Fibroblast of the aortic adventitia (primary cell): Measurements from ENCODE around the gene PLEKHM1. TPM values are rescaled to one million over a fixed set of nuclear protein-coding genes. Genes with fewer than 3 reads are reported as not detected.
"Not testable (repeated sequence)": the region's sequence is repeated elsewhere in the genome, so short reads cannot be mapped to it uniquely, and the experiment has no call there.

Experiments used
- DNase-seq: peaks from one replicate; pipeline ENCODE4 v3.0.0-alpha.2; 2010; ENCODE audit warnings: low read depth
- H3K4me3 ChIP-seq: 2 replicates; pipeline ENCODE4 v1.5.1; 2011; ENCODE audit warnings: low read depth, mild to moderate bottlenecking, control low read depth, low read length, moderate library complexity
- total RNA-seq: library from RNA; depleted of rRNA; stranded (reverse); fragments of >200 nt; gene quantifications from 2 replicates; pipeline ENCODE4 v1.2.3, GENCODE V29; 2012; ENCODE audit warnings: low replicate concordance
- TF ChIP-seq, protein P1 (sequence below): IDR thresholded peaks from 2 replicates; pipeline ENCODE4 v1.5.1; 2011; ENCODE audit warnings: mild to moderate bottlenecking, low read length, control low read depth, inconsistent platforms; ENCODE audit not compliant: insufficient read depth

The PLEKHM1 gene
- total RNA-seq, 1 donor = 27.6 TPM

DNA sequence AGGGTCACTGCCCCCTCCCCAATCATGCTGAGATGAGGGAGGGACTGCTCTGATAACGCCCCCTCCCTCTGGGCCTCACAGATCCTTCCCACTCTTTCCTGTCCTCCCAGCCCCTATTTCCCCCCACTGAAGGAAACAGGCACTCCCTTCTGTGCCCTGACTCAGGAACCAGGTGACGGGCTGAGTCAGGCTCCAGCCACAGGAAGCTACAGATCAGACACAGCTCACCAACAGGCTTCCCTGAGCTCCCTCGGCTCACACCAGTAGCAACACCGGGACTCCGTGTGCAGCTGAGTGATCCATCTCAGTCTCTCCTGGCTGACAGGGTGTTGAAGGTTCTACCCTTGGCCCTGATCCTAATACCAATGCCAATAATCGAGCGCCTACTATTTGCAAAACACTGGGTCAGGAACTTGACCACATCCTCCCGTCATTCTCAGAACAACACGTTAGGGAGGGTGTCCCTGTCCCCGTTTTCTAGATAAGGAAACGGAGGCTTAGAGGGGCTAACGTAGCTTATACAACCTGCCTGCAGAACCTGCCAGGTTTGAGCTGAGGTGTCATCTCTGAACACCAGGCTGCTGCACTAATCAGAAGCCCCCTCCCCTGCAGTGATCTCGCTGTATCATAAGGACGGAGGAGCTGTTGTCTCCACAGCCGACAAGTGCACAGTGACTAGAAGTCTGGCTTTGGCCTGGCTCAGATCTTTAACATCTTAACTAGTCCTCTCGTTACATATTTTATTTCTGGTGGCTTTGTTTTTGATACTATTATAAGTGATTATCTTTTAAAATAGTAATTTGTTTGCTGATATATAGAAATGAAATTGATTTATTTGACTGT, 44.4 kb downstream of the PLEKHM1 start:
- DNase-seq = peak; percentile 62
- H3K4me3 ChIP-seq = not testable (repeated sequence)

DNA sequence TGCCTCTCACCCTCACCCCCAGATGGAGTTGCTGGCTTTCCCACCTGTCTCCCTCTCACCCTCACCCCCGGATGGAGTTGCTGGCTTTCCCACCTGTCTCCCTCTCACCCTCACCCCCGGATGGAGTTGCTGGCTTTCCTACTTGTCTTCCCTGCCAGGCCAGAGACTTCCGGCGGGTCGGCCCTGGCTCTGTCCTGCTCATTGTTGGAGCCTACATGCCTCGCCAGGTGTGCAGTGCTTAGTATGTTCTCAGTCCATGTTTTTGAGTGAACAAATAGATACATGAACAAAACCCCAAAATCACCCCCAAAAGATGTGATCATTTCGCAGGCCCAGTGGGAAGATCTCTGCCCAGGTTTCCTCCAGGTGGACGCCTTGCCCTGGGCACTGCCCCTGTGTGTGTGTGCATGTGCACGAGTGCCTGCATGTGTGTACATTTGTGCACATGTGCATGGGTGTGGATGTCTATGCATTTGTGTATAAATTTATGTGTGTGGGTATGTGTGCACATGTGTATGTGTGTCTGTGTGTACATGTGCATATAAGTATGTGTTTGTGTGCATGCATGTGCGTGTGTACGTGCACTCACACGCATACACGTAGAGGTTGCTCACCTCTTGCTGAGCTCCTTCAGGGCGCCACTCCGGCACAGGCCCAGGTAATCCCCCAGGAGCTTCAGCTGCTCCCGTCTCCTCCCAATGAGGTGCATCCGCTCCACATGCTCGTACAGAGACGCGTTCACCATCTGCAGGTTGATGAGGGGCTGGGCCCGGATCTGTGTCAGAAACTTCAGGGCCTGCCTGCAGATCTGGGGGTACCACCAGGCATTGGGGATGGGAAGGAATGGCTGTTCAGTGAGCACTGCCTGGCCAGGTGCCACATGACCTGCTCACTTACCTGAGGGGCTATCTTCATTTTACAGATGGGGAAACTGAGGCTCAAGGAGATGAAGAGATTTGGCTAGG, 45.4 kb downstream of the PLEKHM1 start:
- not testable (repeated sequence) for H3K4me3 ChIP-seq, DNase-seq

DNA sequence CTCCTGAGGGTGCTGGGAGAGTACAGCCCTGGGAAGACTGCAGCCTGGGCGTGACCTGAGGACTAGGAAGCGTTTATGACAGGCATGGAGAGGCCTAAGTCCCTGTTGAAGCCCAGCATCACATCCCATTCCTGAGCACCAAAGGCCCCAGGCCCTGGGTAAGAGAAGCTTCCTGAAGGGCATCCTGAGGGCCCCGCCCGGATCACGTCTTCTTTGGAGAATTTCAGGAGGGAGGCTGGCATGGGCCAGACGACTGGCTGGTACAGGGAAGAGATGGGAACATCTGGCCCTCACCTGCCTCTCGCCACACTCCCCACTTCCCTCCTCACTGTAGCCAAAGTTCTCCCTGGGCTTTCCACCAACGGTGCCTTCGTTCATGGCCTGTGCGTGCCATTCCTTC, 46.2 kb downstream of the PLEKHM1 start:
- H3K4me3 ChIP-seq, DNase-seq: not testable (repeated sequence)

DNA sequence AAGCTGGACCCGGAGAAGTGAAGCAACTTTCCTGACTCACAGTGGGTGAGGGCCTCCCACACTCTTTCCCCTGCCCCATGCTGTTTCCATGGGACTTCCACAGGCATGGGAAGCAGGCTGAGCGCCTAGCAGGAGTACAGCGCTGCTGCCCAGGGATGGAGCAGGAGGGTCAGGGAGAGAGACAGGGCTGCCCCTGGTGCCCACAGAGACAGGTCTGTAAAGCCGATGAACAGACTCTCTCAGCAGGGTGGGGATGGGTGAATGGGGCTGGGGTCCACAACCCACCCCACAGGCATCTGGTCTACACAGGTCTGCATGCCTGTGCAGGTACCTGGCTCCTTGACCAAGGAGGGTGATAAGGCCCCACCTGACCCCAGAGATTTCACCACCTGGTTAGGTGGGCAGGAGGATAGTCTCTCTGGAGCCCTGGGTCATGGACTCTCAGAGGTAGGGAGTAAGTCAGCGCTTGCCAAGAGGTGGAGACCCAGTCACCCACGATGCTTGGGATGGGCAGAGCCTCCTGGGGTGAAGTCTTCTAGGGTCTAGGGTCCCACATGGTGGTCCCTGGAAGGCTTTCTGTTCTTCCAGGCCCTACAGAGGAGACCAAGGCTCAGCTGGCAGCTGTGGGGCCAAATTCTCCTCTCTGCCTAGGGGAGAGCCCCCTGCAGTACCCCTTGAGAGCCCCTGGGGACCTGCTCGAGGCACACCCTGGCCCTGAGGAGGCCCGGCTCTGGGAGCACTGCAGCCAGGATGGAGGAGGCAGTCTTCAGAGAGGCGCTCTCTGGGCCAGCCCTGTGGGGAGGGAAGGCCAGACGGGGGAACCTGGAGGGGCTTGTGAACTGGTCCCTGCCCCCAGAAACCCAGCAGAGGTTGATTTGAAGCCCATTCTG, 46.9 kb downstream of the PLEKHM1 start:
- H3K4me3 ChIP-seq, DNase-seq: not testable (repeated sequence)

DNA sequence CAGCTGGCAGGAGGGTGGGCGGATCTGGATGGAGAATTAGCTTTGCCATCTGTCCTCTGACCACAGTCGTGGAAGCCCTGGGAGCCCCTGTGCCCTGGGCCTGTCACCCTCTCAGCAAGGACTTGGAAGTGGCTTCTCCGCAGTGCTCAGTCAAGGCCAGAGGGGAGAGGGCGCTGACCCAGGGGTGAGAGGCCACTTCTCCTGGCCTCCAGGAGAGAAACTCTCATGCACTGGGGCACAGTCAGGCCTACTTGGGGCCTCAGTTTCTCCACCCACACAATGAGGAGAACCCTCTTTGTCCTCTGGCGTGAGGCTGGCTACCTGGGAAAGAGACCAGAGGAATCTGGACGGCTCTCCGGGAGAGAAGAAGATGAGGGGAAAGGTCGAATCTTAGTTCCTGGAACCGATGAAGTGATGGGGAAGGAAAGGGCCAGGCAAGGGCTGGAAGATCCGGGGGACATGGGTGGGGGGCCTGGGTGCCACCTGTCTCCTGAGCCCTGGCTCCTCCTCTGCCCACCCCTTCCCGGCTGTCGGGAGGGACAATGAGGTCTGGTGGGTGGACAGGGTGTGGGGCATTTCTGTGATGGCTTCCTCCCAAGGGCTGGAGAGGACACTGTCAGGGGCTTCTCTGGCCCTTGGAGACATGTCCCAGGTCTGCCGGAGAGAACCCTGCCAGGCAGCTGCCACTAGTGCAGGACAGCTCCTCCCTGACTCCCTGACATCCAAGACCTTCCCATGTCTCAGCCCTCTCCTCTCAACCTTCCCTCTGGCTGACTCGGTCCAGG, 48.8 kb downstream of the PLEKHM1 start:
- DNase-seq = no peak
- H3K4me3 ChIP-seq = no peak overlapping the region
- TF ChIP-seq, protein P1, sequence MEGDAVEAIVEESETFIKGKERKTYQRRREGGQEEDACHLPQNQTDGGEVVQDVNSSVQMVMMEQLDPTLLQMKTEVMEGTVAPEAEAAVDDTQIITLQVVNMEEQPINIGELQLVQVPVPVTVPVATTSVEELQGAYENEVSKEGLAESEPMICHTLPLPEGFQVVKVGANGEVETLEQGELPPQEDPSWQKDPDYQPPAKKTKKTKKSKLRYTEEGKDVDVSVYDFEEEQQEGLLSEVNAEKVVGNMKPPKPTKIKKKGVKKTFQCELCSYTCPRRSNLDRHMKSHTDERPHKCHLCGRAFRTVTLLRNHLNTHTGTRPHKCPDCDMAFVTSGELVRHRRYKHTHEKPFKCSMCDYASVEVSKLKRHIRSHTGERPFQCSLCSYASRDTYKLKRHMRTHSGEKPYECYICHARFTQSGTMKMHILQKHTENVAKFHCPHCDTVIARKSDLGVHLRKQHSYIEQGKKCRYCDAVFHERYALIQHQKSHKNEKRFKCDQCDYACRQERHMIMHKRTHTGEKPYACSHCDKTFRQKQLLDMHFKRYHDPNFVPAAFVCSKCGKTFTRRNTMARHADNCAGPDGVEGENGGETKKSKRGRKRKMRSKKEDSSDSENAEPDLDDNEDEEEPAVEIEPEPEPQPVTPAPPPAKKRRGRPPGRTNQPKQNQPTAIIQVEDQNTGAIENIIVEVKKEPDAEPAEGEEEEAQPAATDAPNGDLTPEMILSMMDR = no peak

DNA sequence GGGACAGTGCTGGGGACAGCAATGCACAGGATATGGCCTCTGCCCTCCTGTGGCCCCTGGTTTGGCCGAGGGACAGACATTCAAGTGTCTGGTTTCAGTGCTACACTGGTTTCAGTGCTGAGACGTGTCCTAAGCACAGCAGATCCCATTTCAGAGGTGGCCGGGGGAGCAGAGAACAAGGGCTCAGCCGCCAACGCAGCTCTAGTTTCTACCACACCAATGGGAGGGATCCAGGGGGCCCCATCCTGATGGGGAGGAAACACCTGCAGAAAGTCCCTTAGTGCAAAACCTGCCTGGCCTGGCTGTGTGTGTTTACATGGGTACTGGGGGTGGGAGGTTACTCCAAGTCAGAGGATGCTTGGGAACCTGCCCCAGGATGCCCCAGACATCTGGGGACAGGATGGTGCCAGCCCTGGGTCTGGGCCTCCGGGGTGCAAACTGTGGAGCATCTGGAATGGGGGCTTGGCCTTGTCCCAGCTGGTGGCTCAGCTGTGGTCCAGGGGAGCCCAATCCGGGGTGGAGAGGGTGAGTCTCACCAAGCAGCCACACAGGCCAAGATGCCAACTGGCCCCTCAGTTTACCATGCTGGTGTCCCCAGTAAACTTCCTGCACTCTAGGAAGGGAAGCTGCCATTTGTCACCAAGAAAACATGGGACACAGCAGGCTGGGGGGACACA, 49.5 kb downstream of the PLEKHM1 start:
- DNase-seq, H3K4me3 ChIP-seq: not testable (repeated sequence)

DNA sequence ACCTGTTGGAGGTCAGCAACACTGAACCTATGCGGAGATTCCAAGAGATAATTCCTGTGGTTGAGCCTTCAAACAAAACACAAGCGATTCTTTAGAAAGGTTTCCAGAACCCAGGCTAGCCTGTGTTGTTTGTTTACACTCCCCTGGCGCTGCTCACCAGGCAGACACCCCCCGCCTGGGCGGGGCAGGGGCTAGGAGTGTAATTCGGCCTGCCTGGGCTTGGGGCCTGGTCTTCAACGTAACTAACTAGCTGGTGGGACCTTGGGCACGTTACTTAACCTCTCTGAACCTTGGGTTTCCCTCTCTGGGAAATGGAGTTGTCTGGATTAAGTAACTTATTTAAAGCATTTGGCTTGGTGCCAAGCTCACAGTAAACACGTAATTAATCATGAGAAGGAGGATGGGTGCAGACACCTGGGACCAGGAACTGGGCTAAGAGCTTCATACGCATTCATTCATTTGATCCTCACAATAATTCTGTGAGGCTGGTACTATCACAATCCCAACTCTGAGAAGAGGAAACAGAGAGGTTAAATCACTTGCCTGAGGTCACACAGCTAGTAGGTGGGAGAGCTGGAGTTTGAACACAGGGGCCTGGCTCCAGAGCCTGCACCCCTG, 50.3 kb downstream of the PLEKHM1 start:
- TF ChIP-seq, protein P1 = no peak

DNA sequence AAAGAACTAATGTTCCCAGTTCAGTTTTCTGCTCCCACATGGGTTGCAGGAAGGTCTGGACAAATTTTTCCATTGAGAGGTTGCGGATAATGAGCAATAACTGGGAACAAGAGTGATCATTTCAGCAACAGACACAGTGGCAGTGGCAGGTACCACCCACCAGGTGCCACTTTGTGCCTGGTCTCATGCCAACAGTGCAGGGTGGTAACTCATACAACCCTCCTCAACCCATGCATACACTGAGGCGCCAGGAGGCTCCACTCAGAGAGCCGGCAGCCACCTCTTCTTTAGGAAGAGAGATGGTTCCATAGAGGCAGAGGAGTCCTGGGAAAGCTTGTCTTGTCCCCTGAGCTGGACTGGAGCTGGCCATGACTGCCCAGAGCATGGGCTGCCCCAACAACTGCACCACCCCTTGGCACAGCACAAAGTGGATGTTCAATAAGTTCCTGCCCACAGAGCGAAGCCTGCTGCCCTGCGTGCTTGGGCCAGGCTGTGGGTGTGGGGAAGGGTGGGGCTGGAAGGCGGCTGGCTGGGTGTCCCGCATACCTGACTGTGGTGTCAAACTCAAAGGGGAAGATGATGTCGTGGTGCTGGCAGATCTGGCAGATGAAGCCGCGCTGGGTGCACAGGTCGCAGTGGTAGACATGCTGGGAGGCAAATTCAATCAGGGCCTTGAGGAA, 51.5 kb downstream of the PLEKHM1 start:
- TF ChIP-seq, protein P1 = no peak
- no peak for DNase-seq
- no peak overlapping the region for H3K4me3 ChIP-seq

More for the DNA sequence above, 50.3 kb downstream of the PLEKHM1 start:
- DNase-seq = peak; percentile 25
- no peak overlapping the region for H3K4me3 ChIP-seq
